Subcutaneous adipose tissue (tissue), 4 donors: ENCODE data around the gene CD99L2. TPM values are rescaled to one million over a fixed set of nuclear protein-coding genes. Genes with fewer than 3 reads are reported as not detected.

ENCODE experiments used
- CTCF ChIP-seq: fragments of 450-650 bp; IDR thresholded peaks from one replicate; pipeline ENCODE4 v1.5.1; 2016; ENCODE audit warnings: low read depth, mild to moderate bottlenecking, control low read depth, antibody characterized with exemption, moderate library complexity
- total RNA-seq, 4 donors: library from RNA; depleted of rRNA; stranded (reverse); fragments of >200 nt; gene quantifications; one replicate each; pipeline ENCODE4 v1.1.0, GENCODE V29; 2016

Gene CD99L2
- total RNA-seq, 4 donors from 2014 or later = 38.6 to 88.1 (median 72.9) TPM

- no peak for TF ChIP-seq CTCF
Observed at GRCh38 chrX:150772150-150772970, 126.1 kb downstream of the CD99L2 start.

GRCh38 chrX:150771116-150771515, 127.4 kb downstream of the CD99L2 start:
- no peak for TF ChIP-seq CTCF

DNA sequence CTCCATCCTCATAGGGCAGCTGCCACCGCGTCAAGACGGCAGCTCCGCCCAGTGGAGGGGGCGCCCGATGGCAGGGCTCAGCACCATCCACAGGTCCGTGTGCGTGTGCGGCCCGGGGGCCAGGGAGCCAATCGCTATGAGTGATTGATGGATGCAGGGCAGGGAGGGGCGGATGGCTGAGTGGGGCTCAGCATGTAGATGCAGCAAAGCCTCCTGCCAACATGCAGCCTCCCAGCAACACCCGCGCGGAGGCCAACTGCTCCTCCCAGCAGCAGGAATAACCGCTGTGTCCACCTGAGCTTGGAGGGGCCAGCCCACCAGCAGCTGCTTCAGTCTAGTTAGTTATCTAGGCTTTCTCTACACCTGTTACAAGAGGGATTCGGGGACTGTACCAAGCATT, 127.8 kb downstream of the CD99L2 start:
- no peak for TF ChIP-seq CTCF

- no peak for TF ChIP-seq CTCF
Observed at GRCh38 chrX:150769408-150769807, 129.1 kb downstream of the CD99L2 start.

GRCh38 chrX:150768580-150769190, 129.8 kb downstream of the CD99L2 start:
- TF ChIP-seq CTCF = no peak

DNA sequence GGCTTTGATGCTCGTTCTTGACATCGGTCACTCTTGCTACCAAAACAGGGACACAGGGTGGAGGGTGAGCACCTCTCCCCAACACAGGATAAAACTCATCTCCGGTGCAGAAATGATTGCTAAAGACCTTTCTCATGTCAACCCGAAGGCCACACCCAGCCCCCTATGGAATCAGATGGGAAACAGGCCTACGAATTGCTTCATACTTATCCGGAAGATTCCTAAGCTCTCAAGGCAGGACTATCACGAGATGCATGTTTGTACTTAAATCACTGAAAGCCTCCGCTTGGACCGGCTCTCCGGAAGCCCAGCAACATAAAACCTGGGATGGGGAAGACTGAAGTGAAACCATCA, 130.4 kb downstream of the CD99L2 start:
- TF ChIP-seq CTCF = no peak

DNA sequence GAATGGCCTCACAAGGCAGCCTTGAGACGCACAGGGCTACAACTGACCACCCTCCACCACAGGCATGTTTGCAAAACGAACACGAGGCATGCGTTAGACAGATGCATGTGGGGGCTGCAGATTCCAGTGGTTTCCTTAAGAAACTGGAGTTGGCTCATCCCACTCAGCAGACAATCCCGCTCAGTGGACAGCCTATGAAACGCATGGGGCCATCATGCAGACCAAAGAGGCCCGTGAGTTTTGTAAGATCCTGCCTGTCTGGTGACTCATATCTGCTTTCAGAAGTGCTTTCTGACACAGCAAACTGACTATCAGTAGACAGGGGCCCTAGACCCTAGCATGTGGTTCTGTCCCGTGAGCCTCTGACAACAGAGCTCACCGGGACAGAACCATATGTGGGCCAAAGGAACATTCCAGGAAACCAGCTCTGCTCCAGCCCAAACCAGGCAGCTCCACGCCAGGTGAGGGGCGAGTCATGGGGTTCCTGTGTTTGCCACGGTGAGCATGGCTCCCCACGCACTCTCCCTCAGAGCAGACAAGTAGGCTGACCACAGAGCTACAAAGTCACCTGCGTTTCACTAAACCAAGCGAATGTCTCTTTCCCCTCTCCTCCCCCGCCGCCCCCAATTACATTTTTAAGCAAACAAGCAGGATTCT, 130.9 kb downstream of the CD99L2 start:
- TF ChIP-seq CTCF = no peak
